ENCODE measurements around the gene HSPA12A.

DNA sequence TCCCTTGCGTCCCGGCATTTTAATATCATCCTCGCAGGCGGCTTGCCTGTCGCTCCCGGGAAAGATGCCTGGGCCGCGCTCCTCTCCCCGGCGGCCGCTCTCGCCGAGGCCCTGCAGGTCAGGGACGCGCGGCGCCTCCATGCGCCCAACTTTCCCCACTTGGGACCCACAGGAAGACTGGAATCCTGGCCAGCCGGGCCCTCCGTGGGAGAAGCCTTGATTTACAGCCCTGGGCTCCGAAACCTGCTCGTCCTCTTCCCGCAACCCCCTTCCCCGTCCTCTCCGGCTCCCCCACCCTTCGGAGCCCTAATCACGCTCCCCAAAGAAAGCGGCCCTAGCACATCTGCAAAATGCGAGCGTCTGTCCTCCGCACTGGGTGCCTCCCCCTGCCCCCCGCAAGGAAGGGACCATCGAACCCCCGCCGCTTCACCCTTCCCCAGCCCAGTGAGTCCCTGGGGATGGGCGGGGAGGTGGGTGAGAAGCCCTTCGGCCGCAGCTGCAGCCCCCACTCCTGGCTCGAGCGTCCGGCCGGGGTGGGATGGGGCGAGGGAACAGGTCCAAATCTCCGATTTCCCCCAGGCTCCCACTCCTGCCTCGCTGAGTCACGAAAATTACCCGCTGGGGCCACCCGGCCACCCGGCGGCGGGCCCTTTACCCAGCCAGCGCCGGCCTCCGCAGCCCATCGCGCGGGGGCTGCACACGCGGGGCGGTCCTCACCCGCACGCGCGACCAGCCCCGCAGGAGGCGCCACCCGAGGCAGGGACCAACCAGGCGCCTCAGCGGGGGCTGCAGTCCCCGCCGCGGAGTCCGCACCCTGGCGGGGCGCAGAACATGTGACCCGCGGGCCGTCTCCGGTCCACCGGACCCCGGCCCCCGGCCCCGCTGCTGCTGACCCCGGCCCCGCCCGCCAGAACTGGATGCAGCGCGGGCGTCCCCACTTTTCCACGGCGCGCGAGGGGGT, 695 bp downstream of the HSPA12A start:
- TF ChIP-seq, protein P1, sequence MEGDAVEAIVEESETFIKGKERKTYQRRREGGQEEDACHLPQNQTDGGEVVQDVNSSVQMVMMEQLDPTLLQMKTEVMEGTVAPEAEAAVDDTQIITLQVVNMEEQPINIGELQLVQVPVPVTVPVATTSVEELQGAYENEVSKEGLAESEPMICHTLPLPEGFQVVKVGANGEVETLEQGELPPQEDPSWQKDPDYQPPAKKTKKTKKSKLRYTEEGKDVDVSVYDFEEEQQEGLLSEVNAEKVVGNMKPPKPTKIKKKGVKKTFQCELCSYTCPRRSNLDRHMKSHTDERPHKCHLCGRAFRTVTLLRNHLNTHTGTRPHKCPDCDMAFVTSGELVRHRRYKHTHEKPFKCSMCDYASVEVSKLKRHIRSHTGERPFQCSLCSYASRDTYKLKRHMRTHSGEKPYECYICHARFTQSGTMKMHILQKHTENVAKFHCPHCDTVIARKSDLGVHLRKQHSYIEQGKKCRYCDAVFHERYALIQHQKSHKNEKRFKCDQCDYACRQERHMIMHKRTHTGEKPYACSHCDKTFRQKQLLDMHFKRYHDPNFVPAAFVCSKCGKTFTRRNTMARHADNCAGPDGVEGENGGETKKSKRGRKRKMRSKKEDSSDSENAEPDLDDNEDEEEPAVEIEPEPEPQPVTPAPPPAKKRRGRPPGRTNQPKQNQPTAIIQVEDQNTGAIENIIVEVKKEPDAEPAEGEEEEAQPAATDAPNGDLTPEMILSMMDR (IDR thresholded peaks at IDR 0.05; ENCODE audit: low read length): no peak
- no peak for TF ChIP-seq EZH2 (optimal IDR thresholded peaks at IDR 0.05; ENCODE audit: low read depth, low read length)

Measured in MM.1S (cell line).